Adrenal gland (tissue), 5 donors: ENCODE results near the gene CPM.

Experiments used
- CTCF ChIP-seq, 6 experiments: fragments of 450-650 bp in 4 of 6; fragments of 200-600 bp in 2 of 6; sonication (generic) in 1 of 6; IDR thresholded peaks; 1 replicate in 5 of 6; 2 replicates in 1 of 6; pipeline versions ENCODE4 v1.5.1 to v1.8.0; 2016 to 2021; ENCODE audit warnings: antibody characterized with exemption in 6 of 6, mild to moderate bottlenecking in 2 of 6, moderate library complexity in 1 of 6
- POLR2A ChIP-seq, 2 donors: fragments of 450-650 bp; IDR thresholded peaks; one replicate each; pipeline ENCODE4 v1.6.1; 2017; ENCODE audit warnings: antibody characterized with exemption in 2 of 2, mild to moderate bottlenecking in 2 of 2, moderate library complexity in 1 of 2
- donor health status: DM: no; HTN: no; CAD: no.

GRCh38 chr12:68882251-68882964 lies 50.6 kb downstream of the CPM start:
- TF ChIP-seq CTCF (IDR thresholded peaks at IDR 0.05) (no peak), POLR2A (IDR thresholded peaks at IDR 0.05) (no peak)
